ENCODE results near the gene KRT222. TPM values are rescaled to one million over a fixed set of nuclear protein-coding genes. Genes with fewer than 3 reads are reported as not detected.

KRT222 gene
- not detected for total RNA-seq
- under 1 TPM in 1 of 3 donors, not detected in 2; 0.09 TPM for polyA plus RNA-seq
- total RNA-seq, result 0 reads per million in 6 experiments

GRCh38 chr17:40664582-40665333 is at the start of gene KRT222:
TSS of gene KRT222 (minus strand) at chr17:40665177. CDS start at chr17:40665099, 78 bp downstream.
- POLR2A ChIA-PET, result interaction anchor here (0.6 kb wide), 1 partner anchor 419 kb away, joined by 4 read pairs; no protein-coding TSS in a partner anchor
- H3K4me3 Mint-ChIP-seq, result peak within 1 kb of the TSS; percentile 8 to 80 (median 46)
- H3K27ac Mint-ChIP-seq, result peak within 1 kb of the TSS in 1 of 10 donors; percentile 63
- H3K9me3 Mint-ChIP-seq, result peaks cover 0 to 1% (median 0%) of the 10 kb centered on the region in 9 donors
- H3K36me3 Mint-ChIP-seq, result no peaks in the 10 kb centered on the region
- peaks cover 10 to 46% (median 22%) of the 10 kb centered on the region in 5 donors for H3K27me3 Mint-ChIP-seq
- ATAC-seq (peak in 1 of 2 donors; percentile 42), DNase-seq (no peak)
- H3K4me1 Mint-ChIP-seq, result peaks cover 4 to 13% (median 9%) of the 10 kb centered on the region in 4 donors

- DNase-seq, result no peak
- Mint-ChIP-seq H3K27me3 (peaks cover 0 to 14% (median 3%) of the 10 kb centered on the region in 5 donors), H3K4me3 (no peak overlapping the region), H3K27ac (no peak overlapping the region), H3K9me3 (no peaks in the 10 kb centered on the region), H3K4me1 (peaks cover 0 to 2% (median 0%) of the 10 kb centered on the region in 4 donors), H3K36me3 (no peaks in the 10 kb centered on the region)
- ATAC-seq, result no peak
- POLR2A ChIA-PET, result no interaction called here
Observed at GRCh38 chr17:40714473-40714872, 49.5 kb upstream of the KRT222 start.

DNA sequence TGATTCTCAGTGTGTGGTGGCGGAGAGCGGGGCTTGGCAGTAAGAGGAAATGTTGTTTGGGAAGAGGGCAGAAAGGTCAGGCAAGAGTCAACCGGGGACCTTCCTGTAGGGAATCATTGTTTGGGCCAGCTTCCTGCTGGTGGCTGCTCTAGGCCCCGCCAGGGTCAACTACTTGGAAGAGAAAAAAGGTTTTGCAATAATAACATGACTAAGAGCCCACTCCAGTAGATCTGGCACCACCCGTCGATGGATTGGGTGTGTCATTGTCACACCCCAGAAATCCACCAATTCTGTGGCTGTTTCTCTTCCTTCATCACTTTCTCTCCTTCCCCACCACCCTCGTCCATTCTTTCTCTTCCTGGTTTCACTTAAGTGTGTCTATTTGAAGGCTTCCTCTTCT is 42.8 kb upstream of the KRT222 start:
- H3K36me3 Mint-ChIP-seq, result no peaks in the 10 kb centered on the region
- no peaks in the 10 kb centered on the region for H3K4me1 Mint-ChIP-seq
- no peaks in the 10 kb centered on the region for H3K9me3 Mint-ChIP-seq
- ATAC-seq, result no peak
- no peak overlapping the region for H3K27ac Mint-ChIP-seq
- H3K4me3 Mint-ChIP-seq, result no peak overlapping the region
- DNase-seq, result no peak
- POLR2A ChIA-PET, result no interaction called here
- peaks cover 13 to 42% (median 19%) of the 10 kb centered on the region in 5 donors for H3K27me3 Mint-ChIP-seq

GRCh38 chr17:40705584-40705983 is 40.6 kb upstream of the KRT222 start:
- Mint-ChIP-seq H3K4me3 (no peak overlapping the region), H3K4me1 (no peaks in the 10 kb centered on the region), H3K36me3 (no peaks in the 10 kb centered on the region), H3K27me3 (peaks cover 13 to 42% (median 19%) of the 10 kb centered on the region in 5 donors), H3K27ac (no peak overlapping the region), H3K9me3 (no peaks in the 10 kb centered on the region)
- POLR2A ChIA-PET, result no interaction called here
- DNase-seq (no peak), ATAC-seq (no peak)

DNA sequence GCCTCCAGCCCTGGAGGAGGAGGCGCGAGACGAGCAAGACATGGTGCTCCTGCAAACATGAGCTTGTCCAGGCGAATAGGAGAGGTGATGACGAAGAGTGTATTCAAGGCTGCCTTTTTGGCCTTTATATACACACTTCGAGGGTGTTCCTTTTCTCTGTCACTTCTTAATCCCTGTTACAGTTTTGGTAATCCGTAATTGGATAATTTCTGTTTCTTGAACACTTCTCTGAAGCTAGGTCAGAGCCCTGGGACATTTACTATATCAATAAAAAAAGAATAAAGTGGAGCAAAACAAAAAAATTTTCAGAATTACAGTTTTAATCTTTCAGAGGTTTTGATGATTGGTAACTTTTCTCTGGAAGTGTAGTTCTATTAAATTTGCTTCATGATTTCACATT is 38.7 kb upstream of the KRT222 start, which contains the start of gene KRT24:
TSS of gene KRT24 (minus strand) at position 101 of the 400 bp plus-strand sequence. CDS start at position 42, 59 bp downstream.
- no peak for ATAC-seq
- Mint-ChIP-seq H3K9me3 (no peaks in the 10 kb centered on the region), H3K27me3 (peaks cover 13 to 47% (median 25%) of the 10 kb centered on the region in 5 donors), H3K27ac (no peak within 1 kb of the TSS), H3K4me1 (no peaks in the 10 kb centered on the region), H3K4me3 (no peak within 1 kb of the TSS), H3K36me3 (no peaks in the 10 kb centered on the region)
- no peak for DNase-seq
- POLR2A ChIA-PET, result no interaction called here

- no peak overlapping the region for H3K4me3 Mint-ChIP-seq
- H3K4me1 Mint-ChIP-seq, result no peaks in the 10 kb centered on the region
- POLR2A ChIA-PET, result no interaction called here
- H3K27ac Mint-ChIP-seq, result no peak overlapping the region
- ATAC-seq (no peak), DNase-seq (no peak)
- H3K36me3 Mint-ChIP-seq, result no peaks in the 10 kb centered on the region
- H3K9me3 Mint-ChIP-seq, result no peaks in the 10 kb centered on the region
- peaks cover 1 to 41% (median 17%) of the 10 kb centered on the region in 5 donors for H3K27me3 Mint-ChIP-seq
Observed at GRCh38 chr17:40702271-40702670, 37.3 kb upstream of the KRT222 start.

DNA sequence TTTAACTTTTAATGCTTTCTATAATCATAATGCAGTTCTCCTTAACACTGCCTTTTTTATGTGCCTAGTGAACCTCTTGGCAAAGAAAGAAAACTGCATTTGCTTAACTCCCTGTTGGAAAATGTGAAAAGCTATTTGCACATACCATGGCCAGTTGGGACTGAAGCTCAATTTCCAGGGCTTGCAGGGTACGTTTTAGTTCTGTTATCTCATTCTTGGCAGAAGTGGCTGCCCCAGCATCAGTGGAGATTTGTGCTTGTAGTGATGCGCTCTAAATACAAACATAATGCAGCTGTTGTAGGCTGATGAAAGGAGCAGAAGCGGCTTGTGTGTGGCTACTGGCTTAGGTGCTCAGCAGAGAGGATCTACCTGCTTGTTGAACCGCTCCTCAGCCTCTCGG is 34.9 kb upstream of the KRT222 start:
- H3K36me3 Mint-ChIP-seq, result no peaks in the 10 kb centered on the region
- no peak for DNase-seq
- no peak overlapping the region for H3K4me3 Mint-ChIP-seq
- POLR2A ChIA-PET, result interaction anchor here (1.3 kb wide), 1 partner anchor 52 kb away, joined by 4 read pairs; the partner anchor contains the start of gene SMARCE1
- no peaks in the 10 kb centered on the region for H3K4me1 Mint-ChIP-seq
- peaks cover 1 to 32% (median 13%) of the 10 kb centered on the region in 5 donors for H3K27me3 Mint-ChIP-seq
- peak overlapping the region in 1 of 10 donors; percentile 15 for H3K27ac Mint-ChIP-seq
- H3K9me3 Mint-ChIP-seq, result no peaks in the 10 kb centered on the region
- ATAC-seq, result no peak

- H3K4me3 Mint-ChIP-seq, result no peak overlapping the region
- H3K36me3 Mint-ChIP-seq, result no peaks in the 10 kb centered on the region
- POLR2A ChIA-PET, result no interaction called here
- no peak overlapping the region for H3K27ac Mint-ChIP-seq
- ATAC-seq, result no peak
- no peak for DNase-seq
- H3K27me3 Mint-ChIP-seq, result peaks cover 1 to 32% (median 9%) of the 10 kb centered on the region in 5 donors
- H3K4me1 Mint-ChIP-seq, result no peaks in the 10 kb centered on the region
- H3K9me3 Mint-ChIP-seq, result no peaks in the 10 kb centered on the region
Observed at GRCh38 chr17:40699371-40699770, 34.4 kb upstream of the KRT222 start.

DNA sequence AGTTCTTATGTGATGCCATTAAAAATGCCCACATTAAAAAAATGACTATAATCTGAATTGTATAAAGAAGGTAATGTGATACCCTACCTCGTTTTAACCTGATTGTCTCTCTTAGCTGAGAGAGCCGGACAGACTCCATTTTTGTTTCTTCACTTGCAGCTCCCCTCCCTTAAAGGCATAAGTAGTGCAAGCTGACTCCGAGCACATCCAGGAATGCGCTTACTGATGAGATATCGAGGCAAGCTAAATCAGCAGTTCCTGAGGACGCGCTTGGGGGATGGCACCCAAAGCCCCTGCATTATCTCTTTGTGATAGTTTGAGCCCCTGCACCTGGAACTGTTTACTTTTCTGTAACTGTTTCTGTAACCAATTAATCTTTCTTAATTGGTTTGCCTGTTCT is 32.3 kb upstream of the KRT222 start:
- Mint-ChIP-seq H3K27ac (peak overlapping the region in 1 of 10 donors; percentile 72), H3K27me3 (peaks cover 1 to 39% (median 9%) of the 10 kb centered on the region in 5 donors)

DNA sequence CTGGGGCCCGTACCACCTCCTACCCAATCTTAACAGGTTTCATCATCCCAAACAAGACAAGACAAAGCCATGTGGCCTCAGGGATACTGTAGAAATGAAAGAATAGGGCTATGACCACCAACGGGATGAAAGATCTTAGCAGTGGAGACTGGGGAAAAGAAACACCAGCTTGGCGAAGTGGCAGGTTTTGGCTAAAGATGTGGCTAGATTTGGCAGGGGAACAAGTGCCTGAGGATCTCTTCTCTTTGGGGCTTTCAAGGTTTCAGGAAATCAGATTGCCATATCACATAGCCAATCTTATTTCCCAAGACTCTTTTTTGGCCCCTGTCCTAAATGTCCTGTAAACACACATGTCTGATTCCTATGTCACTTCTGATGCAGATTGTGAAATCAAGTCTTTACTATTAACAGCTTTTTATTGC is 31.7 kb upstream of the KRT222 start:
- POLR2A ChIA-PET, result no interaction called here
- Mint-ChIP-seq H3K4me3 (no peak overlapping the region), H3K27ac (no peak overlapping the region), H3K27me3 (peaks cover 1 to 42% (median 9%) of the 10 kb centered on the region in 5 donors), H3K9me3 (no peaks in the 10 kb centered on the region), H3K36me3 (no peaks in the 10 kb centered on the region), H3K4me1 (no peaks in the 10 kb centered on the region)
- no peak for ATAC-seq
- no peak for DNase-seq

More for the DNA sequence above, 32.3 kb upstream of the KRT222 start:
- POLR2A ChIA-PET, result no interaction called here
- Mint-ChIP-seq H3K9me3 (no peaks in the 10 kb centered on the region), H3K36me3 (no peaks in the 10 kb centered on the region), H3K4me3 (no peak overlapping the region), H3K4me1 (no peaks in the 10 kb centered on the region)
- DNase-seq (no peak), ATAC-seq (no peak)

DNA sequence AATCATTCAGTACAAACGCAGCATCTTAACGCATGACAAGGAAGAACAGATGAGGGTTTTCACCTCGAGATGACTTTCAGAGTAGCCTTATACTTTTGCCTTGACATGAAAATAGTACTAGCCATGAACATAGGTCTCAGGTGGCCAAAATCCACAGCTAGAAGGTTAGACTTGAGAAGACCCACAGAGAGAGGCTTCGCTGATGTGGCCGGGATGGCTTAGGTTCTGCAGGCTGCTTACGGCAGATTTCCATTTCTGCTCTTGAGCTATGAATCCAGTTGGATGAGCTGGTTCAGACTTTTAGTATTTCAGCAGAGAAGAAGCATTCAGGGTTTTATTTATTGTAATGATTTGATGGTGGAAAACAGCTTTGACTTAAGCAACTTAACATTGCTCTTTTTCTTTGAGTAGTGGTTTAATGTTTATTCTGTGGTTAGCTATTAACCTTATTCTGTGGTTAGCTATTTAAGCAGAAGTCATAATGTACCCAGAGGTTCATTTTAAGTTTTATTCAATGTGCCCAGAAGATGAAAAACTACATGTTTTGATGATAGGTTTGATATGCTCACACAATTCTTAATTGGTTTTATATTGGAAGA is 31.0 kb upstream of the KRT222 start:
- Mint-ChIP-seq H3K27ac (no peak overlapping the region), H3K27me3 (peaks cover 0 to 47% (median 9%) of the 10 kb centered on the region in 5 donors), H3K36me3 (no peaks in the 10 kb centered on the region), H3K9me3 (no peaks in the 10 kb centered on the region), H3K4me3 (no peak overlapping the region), H3K4me1 (no peaks in the 10 kb centered on the region)
- POLR2A ChIA-PET, result no interaction called here
- DNase-seq, result no peak
- no peak for ATAC-seq

GRCh38 chr17:40694584-40694983 is 29.6 kb upstream of the KRT222 start:
- Mint-ChIP-seq H3K36me3 (no peaks in the 10 kb centered on the region), H3K4me1 (no peaks in the 10 kb centered on the region), H3K9me3 (no peaks in the 10 kb centered on the region), H3K4me3 (no peak overlapping the region), H3K27me3 (peaks cover 0 to 49% (median 9%) of the 10 kb centered on the region in 5 donors), H3K27ac (no peak overlapping the region)
- POLR2A ChIA-PET, result no interaction called here
- DNase-seq (no peak), ATAC-seq (no peak)

- DNase-seq (no peak), ATAC-seq (no peak)
- POLR2A ChIA-PET, result no interaction called here
- Mint-ChIP-seq H3K4me1 (no peaks in the 10 kb centered on the region), H3K27me3 (peaks cover 0 to 19% (median 0%) of the 10 kb centered on the region in 5 donors), H3K4me3 (no peak overlapping the region), H3K9me3 (no peaks in the 10 kb centered on the region), H3K36me3 (no peaks in the 10 kb centered on the region), H3K27ac (no peak overlapping the region)
Observed at GRCh38 chr17:40687106-40687505, 22.1 kb upstream of the KRT222 start.
